Esophagus squamous epithelium (tissue), 4 donors: Measurements from ENCODE around the gene FKBP15.

Experiments used
- POLR2A ChIP-seq, 4 donors: fragments of 450-650 bp; IDR thresholded peaks; one replicate each; pipeline ENCODE4 v1.6.1; 2017; ENCODE audit warnings: antibody characterized with exemption in 4 of 4, mild to moderate bottlenecking in 4 of 4, moderate library complexity in 3 of 4
- TF ChIP-seq, protein P1 (sequence below), 6 experiments: fragments of 450-650 bp in 4 of 6; fragments of 200-600 bp in 2 of 6; sonication (generic) in 2 of 6; IDR thresholded peaks; one replicate each; pipeline ENCODE4 v1.5.1; 2016 to 2019; ENCODE audit warnings: antibody characterized with exemption in 6 of 6, mild to moderate bottlenecking in 4 of 6, moderate library complexity in 4 of 6

DNA sequence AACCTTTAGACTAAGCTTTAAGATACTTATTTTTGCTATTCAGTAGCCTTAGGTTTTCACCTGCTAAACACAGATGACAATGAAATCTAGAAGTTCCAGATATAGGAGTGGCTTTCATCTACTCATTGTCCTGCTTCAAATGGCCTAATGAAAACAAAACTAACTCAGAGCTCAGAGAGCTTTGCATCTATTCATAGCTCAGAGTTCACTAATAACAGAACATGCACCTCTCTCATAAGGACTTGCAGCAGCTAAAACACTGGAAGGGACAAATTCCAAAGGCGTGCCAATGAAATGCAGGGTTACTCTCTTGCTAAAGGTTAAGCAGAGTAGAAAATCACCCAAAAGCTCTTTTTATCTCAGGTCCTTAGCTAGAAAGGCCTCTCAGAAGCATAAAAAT lies 41.2 kb downstream of the FKBP15 start:
- no peak for TF ChIP-seq POLR2A (IDR thresholded peaks at IDR 0.05)
- TF ChIP-seq, protein P1, sequence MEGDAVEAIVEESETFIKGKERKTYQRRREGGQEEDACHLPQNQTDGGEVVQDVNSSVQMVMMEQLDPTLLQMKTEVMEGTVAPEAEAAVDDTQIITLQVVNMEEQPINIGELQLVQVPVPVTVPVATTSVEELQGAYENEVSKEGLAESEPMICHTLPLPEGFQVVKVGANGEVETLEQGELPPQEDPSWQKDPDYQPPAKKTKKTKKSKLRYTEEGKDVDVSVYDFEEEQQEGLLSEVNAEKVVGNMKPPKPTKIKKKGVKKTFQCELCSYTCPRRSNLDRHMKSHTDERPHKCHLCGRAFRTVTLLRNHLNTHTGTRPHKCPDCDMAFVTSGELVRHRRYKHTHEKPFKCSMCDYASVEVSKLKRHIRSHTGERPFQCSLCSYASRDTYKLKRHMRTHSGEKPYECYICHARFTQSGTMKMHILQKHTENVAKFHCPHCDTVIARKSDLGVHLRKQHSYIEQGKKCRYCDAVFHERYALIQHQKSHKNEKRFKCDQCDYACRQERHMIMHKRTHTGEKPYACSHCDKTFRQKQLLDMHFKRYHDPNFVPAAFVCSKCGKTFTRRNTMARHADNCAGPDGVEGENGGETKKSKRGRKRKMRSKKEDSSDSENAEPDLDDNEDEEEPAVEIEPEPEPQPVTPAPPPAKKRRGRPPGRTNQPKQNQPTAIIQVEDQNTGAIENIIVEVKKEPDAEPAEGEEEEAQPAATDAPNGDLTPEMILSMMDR (IDR thresholded peaks at IDR 0.05): no peak
